ENCODE data around the gene DDX43. TPM values are rescaled to one million over a fixed set of nuclear protein-coding genes. Genes with fewer than 3 reads are reported as not detected.

The DDX43 gene
- total and polyA plus RNA-seq, 2 donors from 2014 or later = 0.15 to 1.4 TPM

- intact Hi-C loops (cut with DNase I) = no loop called here
- DNase-seq (no peak), FAIRE-seq (no peak)
- Histone ChIP-seq H3K9me3 (ENCODE audit: control insufficient read depth in 2 of 3, insufficient read depth in 1 of 3, low read length in 3 of 3) (no peaks in the 10 kb centered on the region), H3K4me1 (ENCODE audit: control insufficient read depth in 2 of 3, insufficient read depth in 2 of 3, low read depth in 1 of 3, low read length in 3 of 3) (no peaks in the 10 kb centered on the region), H3K27me3 (ENCODE audit: control insufficient read depth, insufficient read depth, low read length) (no peaks in the 10 kb centered on the region), H3K4me3 (ENCODE audit: low read length in 3 of 3) (no peak within 1 kb of the TSS), H3K36me3 (ENCODE audit: control insufficient read depth in 2 of 3, insufficient read depth in 3 of 3, low read length in 3 of 3) (no peaks in the 10 kb centered on the region), H3K9ac (ENCODE audit: low read length in 3 of 3) (no peak within 1 kb of the TSS), H3K27ac (ENCODE audit: low read depth in 2 of 2, low read length in 2 of 2) (no peak within 1 kb of the TSS)
- TF ChIP-seq CTCF (IDR thresholded peaks at IDR 0.05; ENCODE audit: borderline replicate concordance, extremely low read depth, insufficient read depth) = no peak
Measured at GRCh38 chr6:73353636-73354593, 40.7 kb upstream of the DDX43 start, which contains the start of gene DPPA5. Gene DPPA5 (minus strand): TSS chr6:73354276. CDS start chr6:73354225, 51 bp downstream.

- H3K4me3 ChIP-seq (ENCODE audit: low read length in 3 of 3) = no peak within 1 kb of the TSS
- H3K9ac ChIP-seq (ENCODE audit: low read length in 3 of 3) = no peak within 1 kb of the TSS
- H3K27ac ChIP-seq (ENCODE audit: low read depth in 2 of 2, low read length in 2 of 2) = no peak within 1 kb of the TSS
- no peaks in the 10 kb centered on the region for H3K27me3 ChIP-seq (ENCODE audit: control insufficient read depth, insufficient read depth, low read length)
- H3K9me3 ChIP-seq (ENCODE audit: control insufficient read depth in 2 of 3, insufficient read depth in 1 of 3, low read length in 3 of 3) = no peaks in the 10 kb centered on the region
- intact Hi-C loops (cut with DNase I) = no loop called here
- FAIRE-seq = no peak
- H3K36me3 ChIP-seq (ENCODE audit: control insufficient read depth in 2 of 3, insufficient read depth in 3 of 3, low read length in 3 of 3) = no peaks in the 10 kb centered on the region
- no peak for DNase-seq
- H3K4me1 ChIP-seq (ENCODE audit: control insufficient read depth in 2 of 3, insufficient read depth in 2 of 3, low read depth in 1 of 3, low read length in 3 of 3) = no peaks in the 10 kb centered on the region
- TF ChIP-seq CTCF (IDR thresholded peaks at IDR 0.05; ENCODE audit: borderline replicate concordance, extremely low read depth, insufficient read depth) = no peak
Measured at GRCh38 chr6:73362358-73362757, 32.3 kb upstream of the DDX43 start, which contains the start of gene KHDC3L. Gene KHDC3L (plus strand): TSS chr6:73362658. CDS start chr6:73362730, 72 bp downstream.

- H3K9me3 ChIP-seq (ENCODE audit: control insufficient read depth in 2 of 3, insufficient read depth in 1 of 3, low read length in 3 of 3) = no peaks in the 10 kb centered on the region
- DNase-seq = no peak
- no peak for FAIRE-seq
Measured at GRCh38 chr6:73362869-73363536, 31.6 kb upstream of the DDX43 start.

More at GRCh38 chr6:73362869-73363536, 31.6 kb upstream of the DDX43 start:
- Histone ChIP-seq H3K36me3 (ENCODE audit: control insufficient read depth in 2 of 3, insufficient read depth in 3 of 3, low read length in 3 of 3) (no peaks in the 10 kb centered on the region), H3K27me3 (ENCODE audit: control insufficient read depth, insufficient read depth, low read length) (no peaks in the 10 kb centered on the region), H3K27ac (ENCODE audit: low read depth in 2 of 2, low read length in 2 of 2) (no peak overlapping the region), H3K4me3 (ENCODE audit: low read length in 3 of 3) (no peak overlapping the region), H3K9ac (ENCODE audit: low read length in 3 of 3) (no peak overlapping the region), H3K4me1 (ENCODE audit: control insufficient read depth in 2 of 3, insufficient read depth in 2 of 3, low read depth in 1 of 3, low read length in 3 of 3) (no peaks in the 10 kb centered on the region)
- TF ChIP-seq CTCF (IDR thresholded peaks at IDR 0.05; ENCODE audit: borderline replicate concordance, extremely low read depth, insufficient read depth) = no peak
- intact Hi-C loops (cut with DNase I) = no loop called here

Data from kidney (tissue), 14 donors.